GM19023 (cell line): ENCODE measurements around the gene AEBP1.

Experiments
- ATAC-seq: cut with Tn5 transposase; IDR thresholded peaks from one replicate; pipeline ENCODE4 v1.9.1; 2021; ENCODE audit warnings: mild to moderate bottlenecking, moderate library complexity; ENCODE audit not compliant: unreplicated experiment

Gene AEBP1

DNA sequence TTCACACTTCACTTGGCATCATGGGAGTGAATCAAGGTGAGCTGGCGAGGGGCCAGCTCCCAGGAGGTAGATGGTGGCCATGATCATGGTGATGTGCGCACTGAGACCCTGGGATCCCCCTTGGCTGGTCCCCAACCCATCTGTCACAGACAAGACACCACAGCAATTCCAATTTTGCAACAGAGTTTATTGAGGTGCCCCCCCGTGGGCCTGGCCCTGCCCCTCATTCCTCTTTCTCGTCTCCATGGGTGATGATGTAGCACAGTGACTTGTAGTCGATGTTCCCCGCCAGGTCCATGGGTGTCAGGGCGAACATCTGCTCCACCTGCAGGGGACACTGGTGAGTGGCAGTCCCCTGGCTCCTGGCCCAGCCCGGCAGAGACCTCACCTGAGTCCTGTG is 34.6 kb downstream of the AEBP1 start:
- ATAC-seq, result no peak

DNA sequence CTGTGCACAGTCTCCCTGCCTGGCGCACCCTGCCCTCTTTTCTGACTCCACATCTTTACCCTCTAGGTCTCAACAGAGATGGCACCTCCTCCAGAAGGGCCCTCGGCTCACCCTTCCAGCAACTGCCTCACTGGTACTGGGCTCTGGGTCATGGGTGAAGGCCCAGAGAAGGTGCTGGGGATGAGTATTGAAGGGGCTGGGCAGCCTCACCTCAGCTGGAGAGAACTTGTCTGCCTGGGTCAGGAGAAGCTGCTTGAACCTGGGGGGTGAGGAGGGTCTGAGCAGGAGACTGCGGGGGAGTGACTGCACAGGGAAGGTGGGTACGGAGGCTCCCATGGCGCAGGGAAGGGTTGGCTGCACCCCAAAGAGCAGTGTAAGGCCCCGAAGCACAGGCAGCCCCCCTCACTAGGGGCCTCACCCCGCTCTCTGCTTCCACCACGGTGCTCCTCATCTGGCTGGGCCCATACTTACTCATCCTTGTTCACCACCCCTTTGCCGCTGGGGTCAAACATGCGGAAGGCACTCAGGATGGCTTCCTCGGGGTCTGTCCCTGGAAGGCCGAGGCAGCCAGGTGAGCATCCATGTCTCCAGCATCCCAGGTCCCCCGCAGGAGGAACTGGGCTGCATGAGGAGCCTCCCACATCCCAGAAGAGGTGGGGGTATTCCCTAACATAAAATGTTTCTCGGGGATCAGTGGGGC is 35.3 kb downstream of the AEBP1 start:
- ATAC-seq, result no peak

DNA sequence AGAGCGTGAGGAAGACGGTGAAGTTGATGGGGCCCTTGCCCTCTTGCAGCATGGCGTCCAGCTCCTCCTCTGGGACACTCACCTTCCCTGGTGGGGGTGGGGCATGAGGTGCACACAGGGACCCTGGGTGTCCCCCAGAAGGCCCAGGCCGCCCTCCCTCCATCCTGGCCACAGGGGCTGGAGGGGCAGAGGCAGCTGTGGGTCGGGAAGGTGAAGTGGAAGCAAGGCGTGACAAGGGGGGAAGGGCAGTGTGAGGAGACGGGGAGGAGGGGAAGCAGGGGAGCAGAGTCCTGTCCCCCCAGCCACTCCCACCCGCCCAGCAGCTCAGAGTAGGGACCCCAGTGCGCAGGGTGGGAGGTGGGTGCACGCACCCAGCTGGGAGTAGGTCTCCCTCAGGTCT is 36.2 kb downstream of the AEBP1 start:
- no peak for ATAC-seq

DNA sequence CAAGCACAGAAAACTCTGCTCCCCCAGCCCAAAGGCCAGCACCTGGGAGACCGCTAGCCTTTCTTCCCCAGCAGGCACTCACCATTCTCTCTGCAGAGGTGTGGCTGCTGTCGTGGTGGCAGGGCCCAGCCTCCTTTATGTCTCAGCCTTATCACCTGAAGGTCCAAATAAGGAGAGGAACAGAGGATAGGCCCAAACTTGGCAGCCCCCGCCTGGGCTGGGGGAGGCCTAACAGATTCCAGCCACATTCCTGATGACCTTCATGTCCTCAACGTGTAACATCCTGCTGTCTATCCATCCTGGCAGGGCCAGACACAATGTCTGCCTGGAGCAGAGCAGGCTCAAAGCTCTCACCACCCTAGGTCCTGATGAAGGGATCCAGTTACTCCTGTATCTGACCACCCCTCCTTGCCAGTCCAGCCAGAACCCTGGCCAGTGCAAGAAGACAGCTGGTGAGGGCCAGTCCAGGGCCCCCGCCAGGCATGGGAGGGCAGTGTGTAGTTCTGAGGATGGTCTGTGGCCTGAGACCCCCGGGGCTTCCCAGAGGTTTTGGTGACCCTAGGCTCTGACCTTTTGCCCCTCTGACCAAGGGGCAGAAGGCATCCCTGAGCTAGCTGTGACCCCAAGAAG is 37.2 kb downstream of the AEBP1 start, which contains the start of gene MYL7:
TSS of gene MYL7 (minus strand) at position 112 of the 630 bp plus-strand sequence. CDS start at position 85, 27 bp downstream.
- no peak for ATAC-seq

DNA sequence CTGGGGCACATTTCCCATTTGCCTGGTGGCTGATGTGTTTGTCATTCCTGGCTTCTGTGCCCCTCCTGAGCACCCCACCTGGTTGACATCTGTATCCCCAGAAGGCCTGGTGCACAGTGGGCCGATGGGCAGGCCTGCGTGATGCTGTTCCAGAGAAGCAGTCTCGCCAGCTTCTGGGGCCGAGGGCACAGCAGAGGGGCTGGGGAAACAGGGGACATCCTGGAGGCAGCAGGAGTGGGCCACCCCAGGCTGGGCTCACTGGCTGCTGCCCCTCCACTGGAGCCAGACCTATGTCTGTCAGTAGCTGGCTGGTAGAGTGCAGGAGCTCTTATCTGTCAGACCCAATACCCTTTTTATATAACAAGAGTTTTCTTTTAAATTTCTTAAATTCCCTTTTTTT is 37.9 kb downstream of the AEBP1 start:
- no peak for ATAC-seq

DNA sequence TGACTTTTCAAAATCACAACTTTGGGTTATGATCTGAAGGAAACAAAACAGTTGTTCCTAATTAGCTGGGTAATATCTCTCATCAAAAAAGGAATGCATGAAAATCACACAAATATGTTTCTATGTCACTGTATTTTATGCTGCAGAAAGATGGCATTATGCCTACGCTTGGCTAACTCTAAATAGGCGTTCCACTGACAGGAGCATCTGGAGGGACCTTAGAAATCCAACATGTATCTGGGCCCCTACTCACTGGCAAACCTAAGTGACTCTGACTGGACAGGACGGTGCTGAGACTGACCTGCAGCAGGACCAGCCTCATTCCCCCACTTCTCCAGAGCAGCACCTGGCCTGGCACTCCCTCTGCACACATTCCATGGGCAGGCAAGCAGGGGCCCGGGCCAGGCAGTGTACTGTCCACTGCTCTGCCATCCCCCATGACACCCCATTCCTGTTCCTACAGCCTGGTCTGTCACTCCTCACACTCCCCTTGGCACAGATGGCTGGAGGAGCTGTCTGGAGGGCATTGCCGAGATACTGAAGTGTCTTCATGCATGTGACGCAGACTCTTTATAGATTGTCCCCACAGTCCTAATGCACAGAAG is 39.6 kb downstream of the AEBP1 start:
- ATAC-seq, result no peak

DNA sequence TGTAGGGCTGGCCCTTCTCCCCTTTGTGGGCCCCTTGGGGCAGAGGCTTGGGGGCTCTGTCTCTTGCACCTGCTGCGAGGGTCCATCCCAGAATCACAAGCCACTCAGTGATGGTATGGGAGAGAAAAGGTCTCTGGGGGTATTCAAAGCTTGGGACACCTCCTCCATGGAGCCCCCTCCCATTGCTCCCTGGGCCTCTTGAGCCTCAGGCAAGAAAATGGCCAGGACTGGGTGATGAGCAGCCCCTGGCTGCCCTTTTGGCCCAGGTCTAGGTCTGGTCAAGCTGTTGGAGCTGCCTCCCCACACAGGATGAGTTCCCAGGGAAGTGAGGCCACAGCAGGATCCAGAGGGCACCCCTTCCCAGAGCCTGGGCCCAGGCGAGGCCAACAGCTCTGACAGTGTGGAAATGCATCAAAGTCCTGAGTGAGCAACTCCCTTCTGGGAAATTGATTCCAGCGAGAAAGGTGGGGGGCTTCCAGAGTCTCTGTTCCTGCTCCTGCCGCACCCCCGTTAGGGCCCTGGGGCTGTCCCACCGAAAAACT is 40.4 kb downstream of the AEBP1 start:
- no peak for ATAC-seq

DNA sequence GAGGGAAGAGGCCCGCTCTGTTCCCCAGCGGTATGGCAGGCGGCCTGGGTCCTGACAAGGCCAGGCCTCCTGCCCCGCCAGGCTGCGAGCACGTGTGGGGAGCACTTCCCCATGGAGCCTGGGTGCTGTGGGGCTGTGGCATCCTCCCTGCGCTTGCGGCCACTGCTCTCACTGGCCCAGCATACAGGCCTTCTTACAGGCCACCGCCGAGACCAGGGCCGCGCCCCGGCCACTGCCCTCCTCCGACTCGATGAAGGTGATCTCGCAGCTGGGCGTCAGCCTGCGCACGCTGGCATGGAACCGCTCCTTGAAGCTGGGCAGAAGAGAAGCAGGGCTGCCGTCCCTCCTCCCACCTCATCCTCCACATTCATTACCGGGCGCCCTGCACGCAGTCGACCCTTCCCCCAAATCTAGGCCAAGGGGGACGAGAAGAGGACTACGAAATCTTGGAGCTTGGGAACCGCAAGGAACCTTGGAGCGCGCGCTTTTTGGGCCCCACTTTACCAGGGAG is 40.9 kb downstream of the AEBP1 start:
- no peak for ATAC-seq

DNA sequence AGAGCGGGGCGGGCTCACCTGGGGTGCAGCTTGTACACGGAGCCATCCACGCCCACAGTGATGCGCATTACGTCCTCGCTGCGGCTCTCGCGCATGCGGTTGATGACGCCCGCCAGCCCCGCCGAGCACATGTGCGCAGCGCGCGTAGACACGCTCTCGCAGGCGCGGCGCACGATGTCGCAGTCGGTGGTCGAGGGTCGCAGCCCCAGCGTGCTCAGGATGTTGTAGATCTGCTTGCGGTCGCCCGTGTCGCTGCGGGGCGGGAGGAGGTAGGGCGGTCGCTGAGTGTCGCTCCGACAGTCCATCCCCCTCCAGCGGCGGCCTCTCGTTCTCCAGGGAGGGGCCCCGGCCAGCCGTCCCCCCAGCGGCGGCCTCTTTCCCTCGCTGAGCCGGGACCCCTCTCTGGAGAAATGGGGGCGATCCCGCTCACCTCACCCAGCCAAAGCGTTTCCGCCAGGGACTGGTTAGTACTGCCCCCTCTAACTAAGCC is 41.4 kb downstream of the AEBP1 start:
- ATAC-seq, result no peak

DNA sequence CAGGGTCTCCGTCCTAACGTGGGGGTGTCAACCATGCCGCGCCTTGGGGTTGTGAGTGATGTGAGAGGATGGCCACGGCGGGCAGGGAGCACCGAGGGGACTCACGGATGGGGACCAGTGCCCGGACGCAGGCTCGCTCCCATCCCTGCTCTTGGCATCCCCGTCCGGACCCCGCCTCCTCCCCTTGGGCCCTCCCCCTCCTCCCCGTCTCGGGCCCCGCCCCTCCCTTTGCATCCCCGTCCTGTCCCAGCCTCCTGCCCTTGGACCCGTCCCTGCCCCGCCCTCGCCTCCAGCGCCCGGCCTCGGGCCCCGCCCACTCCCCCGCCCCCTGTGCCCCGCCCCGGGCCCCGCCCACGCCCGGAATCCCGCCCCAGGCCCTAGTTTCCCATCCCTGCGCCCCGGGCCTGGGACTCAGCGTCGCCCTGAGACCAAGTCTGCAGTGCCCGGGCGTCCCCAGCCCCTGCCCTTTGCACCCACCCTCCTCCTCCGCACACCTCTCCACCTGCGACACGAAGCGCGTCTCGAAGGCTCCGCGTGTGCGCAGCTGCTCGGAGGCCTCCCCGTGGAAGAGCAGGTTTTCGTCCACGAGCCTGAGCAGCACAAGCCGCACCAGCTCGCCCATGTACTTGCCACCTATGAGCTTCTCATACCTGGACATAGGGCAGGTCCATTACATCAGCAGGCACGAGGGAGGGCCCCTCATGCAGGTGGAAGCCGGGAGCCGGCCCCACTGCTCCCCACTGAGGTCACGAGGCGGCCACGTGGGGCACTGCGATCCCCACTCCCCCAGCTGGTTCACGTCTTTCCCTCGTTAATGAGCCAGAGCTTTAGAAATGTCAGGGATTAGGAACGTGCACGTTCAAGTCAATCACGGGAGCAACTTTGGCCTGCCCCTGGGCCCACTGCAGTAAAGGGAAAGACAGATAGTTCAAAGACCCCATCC is 42.1 kb downstream of the AEBP1 start:
- no peak for ATAC-seq

DNA sequence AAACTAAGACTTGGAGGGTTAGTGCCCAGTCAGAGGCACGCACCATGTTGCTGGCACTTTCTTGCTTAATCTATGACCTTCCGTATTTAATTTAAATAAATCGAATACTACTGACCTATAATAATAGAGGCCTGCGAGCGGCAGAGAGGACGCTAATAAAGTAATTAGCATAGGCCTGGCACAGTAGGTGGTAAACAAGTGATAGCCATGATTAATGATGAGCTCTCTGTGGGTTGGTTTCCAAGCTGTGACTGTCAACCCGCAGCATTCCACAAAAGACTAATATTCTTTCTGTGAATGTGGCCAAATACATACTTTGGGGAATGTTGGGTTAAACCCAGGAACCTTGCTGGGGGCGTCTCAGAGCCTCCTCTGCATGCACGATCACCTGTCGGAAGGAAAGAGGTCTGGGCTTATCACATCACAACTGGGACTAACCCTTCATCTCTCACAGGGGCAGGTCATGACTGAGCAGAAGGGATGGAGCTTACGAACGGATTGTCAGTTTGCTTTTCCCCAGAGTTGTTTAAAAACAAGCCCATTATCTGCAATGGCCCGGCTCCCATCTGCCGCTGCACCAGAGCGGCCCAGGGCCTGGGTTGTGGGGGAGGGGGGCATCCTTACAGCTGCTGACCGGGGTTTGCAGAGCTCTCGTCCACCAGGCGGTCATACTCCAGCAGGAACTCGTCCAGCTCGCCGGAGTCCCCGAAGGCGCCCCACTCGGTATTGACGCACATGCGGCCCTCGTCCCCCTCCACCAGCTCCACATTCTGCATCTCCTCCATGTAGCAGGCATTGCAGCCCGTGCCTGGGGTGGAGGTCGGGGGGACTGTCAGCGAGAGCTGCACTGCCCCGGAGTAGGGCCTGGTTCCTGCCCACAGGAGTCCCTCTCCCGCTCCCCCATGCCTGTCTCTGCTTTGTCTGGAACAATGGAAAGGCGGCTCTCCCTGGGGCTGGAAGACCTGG is 43.2 kb downstream of the AEBP1 start:
- no peak for ATAC-seq

DNA sequence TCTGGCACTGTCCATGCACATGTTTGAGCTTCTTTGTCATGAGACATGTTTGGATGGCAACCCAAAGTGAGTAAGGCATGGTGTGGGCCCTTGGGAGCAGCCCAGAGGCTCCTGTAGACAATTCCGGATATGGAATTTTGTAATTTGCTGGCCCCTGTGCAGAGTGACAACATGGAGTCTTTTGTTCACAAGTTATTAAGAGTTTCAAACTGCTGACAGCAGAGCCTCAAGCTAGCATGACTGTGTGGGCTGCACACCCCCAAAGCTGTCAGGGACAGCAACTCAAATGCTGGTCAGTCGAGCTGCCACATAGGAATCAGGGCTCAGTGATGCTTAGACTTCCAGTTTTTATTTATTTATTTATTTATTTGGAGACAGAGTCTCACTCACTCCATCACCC is 44.0 kb downstream of the AEBP1 start:
- ATAC-seq, result no peak

DNA sequence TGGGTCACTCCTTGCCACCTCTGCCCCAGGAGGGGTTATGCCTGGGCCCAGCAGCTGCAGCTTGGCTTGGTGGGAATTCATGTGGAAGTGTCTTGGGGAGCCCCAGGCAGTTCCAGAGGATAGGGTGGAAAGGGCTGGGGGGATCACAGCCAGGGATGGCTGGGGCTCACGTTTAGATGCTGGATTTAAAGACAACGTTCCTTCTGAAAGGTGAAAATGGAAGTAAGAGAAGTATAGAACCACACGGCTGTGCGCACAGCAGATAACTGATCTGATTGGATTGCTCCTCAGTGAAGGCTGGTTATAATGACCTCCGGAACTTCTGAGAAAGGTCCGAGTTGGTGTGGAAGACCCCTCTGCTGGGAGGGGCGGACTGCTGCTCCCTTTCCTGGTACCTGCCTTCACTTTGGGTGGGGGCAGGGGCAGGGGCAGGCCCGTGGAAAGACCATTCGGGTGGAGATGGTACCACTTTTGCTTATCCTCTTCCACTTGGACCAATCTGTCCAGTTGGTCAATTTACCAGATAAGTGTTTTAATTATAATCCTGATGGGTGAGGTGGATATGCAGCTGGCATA is 44.9 kb downstream of the AEBP1 start:
- no peak for ATAC-seq

DNA sequence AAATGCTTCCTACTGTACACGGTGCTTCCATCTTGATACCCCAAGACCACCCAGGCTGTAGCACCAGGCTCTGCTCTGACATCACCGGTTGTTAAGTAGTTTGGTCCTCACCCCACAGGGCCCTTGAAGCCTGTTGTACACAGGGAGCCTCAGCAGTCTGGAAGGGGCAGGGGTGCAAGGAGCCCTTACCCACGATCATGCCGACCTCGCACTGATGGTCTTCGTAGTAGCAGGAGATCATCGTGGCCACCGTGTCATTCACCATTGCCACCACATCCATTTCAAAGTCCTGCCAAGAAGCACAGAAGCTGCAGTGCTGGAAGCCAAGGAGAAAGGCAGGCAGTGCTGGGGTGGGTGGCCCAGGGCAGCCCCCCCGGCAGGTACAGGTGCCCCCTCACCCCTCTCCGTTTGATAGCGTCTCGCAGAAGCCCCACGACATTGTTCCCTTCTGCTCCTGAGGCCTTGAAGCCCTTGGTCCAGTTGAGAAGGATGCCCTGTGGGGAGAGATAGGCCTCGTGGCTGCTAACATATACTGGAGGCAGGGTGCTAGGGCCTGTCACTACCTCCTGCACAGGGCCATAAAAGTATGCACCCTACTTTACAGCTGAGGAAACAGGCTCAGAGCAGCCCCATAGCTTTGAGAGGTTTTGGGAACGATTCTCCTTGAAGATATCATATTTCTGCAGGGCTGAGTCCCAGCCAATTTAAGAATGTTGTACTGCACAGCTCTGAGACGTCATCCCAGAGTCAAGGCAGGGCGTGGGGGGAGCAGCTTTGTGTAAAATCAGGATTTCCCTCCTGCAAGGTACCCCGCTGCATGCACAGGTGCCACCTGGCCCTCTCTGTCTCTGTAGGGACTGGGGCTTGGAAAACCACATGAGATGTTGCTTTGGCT is 45.7 kb downstream of the AEBP1 start:
- ATAC-seq, result no peak

DNA sequence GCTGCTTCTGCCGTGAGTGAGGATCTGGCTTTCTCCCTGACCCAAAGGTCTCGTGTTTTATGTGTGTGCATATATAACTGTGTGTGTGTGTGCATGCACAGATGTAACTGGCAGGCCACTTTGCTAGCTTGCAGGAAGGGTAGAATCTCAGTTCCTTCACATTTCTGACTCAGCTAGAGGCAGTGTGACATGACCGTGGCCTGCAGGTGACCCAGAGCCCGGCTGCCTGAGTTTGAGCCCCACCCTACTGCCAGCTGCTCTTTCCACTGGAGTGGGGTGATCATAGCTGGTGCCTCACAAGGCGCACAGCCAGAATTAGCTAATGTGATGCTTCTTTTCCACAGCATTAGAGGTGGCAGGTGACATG is 46.3 kb downstream of the AEBP1 start:
- ATAC-seq, result no peak

DNA sequence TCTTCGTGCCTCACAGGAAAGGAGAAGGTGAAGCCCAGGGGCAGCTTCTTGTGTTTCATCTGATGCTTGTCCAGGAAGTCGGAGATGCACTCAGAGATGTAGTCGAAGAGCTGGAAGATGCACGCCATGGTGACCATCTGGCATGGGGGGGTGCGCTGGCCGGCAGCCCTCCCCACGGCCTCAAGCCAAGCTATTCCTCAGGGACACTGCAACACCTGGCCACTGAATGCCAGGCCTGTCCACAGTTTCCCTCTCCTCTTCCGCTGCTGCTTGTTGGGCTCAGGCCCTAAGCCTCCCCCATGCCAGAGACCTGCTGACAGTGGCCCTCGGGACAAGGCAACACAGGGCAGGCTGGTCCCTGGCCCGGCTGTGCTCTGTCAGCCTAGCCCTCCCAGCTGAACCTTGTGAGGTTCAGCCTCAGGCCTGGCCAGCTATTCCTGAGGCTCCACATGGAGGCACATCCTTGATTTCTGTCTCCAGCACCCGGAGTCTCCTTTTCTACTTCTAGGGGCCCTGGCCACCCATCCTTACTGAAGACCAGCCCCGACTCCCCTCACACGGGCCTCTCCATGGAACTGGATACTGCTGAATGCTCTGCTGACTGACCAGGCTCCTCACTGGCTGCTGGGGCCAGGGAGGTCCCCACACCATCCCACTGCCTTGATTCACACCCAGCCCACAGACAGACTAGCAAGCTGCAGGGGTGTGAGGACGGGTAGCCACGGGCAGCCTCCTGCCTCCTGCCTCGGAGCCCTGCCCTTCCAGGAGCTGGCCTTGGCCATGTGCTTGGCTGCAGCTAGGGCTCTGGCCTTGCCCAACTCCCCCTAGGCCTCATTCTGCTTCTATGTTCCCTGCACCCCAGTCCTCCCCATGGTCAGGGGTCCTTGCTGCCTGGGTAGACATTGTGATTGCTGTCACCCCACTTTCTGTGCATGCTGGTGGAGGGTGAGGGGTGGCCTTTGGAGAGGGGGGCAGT is 47.1 kb downstream of the AEBP1 start:
- ATAC-seq, result no peak

DNA sequence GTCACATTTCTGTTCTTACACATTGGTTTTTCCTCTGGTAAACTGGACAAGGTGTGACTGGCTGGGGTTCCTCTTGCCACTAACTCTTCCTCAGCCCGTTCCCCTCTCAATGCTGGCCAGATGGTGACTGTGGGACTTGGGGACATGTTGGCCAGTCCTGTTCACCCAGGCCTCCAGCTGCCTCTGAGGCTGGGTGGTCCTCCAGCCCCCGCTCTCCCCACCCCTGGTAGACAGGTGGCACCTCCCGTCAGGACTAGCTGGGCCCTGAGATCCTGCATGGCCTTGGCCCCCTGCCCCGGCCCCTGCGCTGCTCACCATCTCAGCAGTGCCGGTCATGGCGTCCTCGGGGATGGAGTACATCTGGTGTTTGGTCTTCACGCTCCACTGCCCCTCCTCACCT is 47.8 kb downstream of the AEBP1 start:
- no peak for ATAC-seq
